PC-9 (cell line): ENCODE measurements around the gene YY1.

Experiments used
- CTCF ChIP-seq: fragments of 200-600 bp; sonication (generic); conservative IDR thresholded peaks from 2 replicates; pipeline ENCODE4 v1.6.1; 2017; ENCODE audit warnings: mixed run types, antibody characterized with exemption, mild to moderate bottlenecking, moderate library complexity
- EZH2 ChIP-seq: fragments of 200-600 bp; sonication (generic); IDR thresholded peaks from 2 replicates; pipeline ENCODE4 v1.8.0; 2017; ENCODE audit warnings: antibody characterized with exemption, low read depth

GRCh38 chr14:100297320-100298300, 58.7 kb downstream of the YY1 start:
- TF ChIP-seq CTCF (no peak), EZH2 (no peak)
